GOT3 (cell line): ENCODE results near the gene SUSD2.
"Not testable (repeated sequence)": the region's sequence is repeated elsewhere in the genome, so short reads cannot be mapped to it uniquely, and the experiment has no call there.

Experiments used
- DNase-seq: peaks from one replicate; lab custom pipeline; 2025; ENCODE audit warnings: mixed read lengths; lab: John Stamatoyannopoulos, UW

Gene SUSD2

GRCh38 chr22:24177045-24177444 lies 4.2 kb upstream of the SUSD2 start:
- no peak for DNase-seq

GRCh38 chr22:24177456-24177855 lies 3.8 kb upstream of the SUSD2 start:
- DNase-seq, result no peak

GRCh38 chr22:24178021-24178431 lies 3.3 kb upstream of the SUSD2 start:
- DNase-seq, result no peak

GRCh38 chr22:24178502-24179440 lies 2.5 kb upstream of the SUSD2 start:
- no peak for DNase-seq

- DNase-seq, result no peak
Measured at GRCh38 chr22:24179478-24180210, 1.6 kb upstream of the SUSD2 start.

GRCh38 chr22:24180316-24181087 lies 785 bp upstream of the SUSD2 start:
- DNase-seq, result no peak

DNA sequence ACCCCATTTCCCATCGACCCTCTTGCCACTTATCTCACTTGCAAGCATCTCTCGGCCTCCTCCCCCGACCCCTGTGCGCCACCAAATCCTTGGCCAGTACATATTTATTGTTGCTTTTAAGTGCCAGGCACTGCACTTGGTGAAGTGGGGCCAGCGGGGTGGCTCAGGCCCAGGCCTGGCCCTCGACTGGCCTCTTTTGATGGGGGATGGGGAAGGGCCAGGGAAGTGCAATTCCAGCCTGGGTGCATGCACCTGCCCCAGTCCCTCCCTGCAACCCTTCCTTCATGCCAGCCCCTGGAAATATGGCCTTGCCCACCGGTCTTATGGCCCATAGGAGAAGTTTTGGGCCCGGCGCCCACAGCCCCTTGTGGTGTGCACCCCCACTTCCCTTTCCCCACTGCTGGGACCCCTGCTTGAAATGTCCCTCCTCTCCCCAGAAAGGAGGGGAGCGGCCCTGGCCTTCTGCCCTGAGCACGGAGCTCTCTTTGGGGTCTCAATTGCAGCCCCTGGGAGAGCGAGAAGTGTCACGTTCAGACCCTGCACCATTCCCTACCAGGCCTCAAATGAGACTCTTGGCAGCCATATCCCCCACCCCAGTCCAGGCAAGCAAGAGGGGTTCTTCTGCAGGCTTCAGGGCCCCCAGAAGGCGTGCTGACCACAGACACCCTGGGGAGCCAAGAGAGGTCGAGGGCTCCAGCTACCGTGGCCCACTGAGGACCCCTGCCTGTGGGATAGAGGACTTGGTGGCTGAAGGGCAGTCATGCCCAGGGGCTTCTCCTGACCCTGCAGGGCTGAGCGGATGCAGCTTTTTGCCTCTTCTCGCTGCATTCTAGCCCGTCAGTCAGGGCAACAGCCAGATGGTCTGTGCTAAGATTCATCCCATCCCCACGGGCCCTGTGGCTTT lies 961 bp downstream of the SUSD2 start:
- DNase-seq, result no peak

DNA sequence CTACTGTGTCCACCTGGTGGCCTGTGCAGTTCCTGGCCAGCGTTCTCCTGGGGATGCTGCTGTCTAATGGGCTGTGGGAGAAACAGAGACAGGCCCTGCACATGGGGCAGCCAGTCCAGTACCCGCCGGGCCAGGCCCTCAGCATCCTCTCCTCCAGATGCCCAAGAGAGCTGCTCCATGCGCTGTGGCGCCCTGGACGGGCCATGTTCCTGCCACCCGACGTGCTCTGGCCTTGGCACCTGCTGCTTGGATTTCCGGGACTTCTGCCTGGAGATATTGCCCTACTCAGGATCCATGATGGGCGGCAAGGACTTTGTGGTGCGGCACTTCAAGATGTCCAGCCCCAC lies 1.6 kb downstream of the SUSD2 start:
- not testable (repeated sequence) for DNase-seq

GRCh38 chr22:24183321-24184031 lies 2.2 kb downstream of the SUSD2 start:
- DNase-seq, result no peak

DNA sequence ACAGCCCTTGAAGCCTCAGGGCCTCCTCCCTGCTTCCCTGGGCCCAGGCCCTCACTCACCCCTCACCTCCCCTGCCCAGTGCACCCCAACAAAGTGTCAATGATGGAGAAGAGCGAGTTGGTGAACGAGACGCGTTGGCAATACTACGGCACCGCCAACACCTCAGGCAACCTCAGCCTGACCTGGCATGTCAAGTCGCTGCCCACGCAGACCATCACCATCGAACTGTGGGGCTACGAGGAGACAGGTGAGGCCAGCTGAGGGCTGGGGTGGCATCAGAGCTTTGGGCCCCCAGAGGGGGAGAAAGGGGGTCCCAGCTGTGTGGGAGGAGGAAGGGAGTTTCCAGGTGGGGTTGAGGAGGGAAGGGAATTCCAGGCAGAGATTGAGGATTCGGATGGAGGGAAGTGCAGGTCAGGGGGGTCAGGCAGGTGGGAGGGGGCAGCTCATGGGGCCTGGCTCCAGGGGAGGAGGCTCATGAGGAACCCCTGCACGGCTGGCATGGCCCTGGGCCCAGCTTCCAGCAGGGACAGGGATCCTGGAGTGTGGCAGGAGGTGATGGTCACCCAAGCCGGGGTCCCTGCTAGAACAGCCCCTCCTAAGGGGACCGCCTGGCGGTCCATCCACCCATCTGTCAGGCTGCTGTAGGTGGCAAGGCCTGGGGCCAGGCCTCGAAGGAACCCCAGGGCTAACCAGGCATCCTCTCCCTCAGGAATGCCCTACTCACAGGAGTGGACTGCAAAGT lies 2.9 kb downstream of the SUSD2 start:
- no peak for DNase-seq

- DNase-seq, result no peak
Measured at GRCh38 chr22:24185001-24185500, 3.8 kb downstream of the SUSD2 start.

DNA sequence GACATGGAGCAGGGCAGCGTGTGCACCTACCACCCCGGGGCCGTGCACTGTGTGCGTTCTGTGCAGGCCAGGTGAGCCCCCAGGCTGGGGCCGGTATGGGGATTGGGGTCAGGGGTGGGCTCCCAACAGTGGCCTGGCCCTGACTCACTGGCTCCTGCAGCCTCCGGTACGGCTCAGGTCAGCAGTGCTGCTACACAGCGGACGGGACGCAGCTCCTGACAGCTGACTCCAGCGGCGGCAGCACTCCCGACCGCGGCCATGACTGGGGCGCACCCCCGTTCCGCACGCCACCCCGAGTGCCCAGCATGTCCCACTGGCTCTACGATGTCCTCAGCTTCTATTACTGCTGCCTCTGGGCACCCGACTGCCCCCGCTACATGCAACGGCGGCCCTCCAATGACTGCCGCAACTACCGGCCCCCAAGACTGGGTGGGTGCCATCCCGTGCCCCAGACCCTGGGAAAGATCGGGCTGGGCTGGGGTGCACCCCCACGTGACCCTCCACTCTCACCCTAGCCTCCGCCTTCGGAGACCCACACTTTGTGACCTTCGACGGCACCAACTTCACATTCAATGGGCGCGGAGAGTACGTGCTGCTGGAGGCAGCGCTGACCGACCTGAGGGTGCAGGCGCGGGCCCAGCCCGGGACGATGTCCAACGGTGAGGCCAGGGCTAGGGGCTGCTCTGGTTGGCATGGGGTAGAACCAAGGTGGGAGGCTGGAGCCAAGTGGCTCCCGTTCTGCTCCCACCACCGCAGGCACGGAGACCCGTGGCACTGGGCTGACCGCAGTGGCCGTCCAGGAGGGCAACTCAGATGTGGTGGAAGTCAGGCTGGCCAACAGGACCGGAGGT lies 4.4 kb downstream of the SUSD2 start:
- DNase-seq, result no peak

GRCh38 chr22:24186352-24186740 lies 5.1 kb downstream of the SUSD2 start:
- no peak for DNase-seq

DNA sequence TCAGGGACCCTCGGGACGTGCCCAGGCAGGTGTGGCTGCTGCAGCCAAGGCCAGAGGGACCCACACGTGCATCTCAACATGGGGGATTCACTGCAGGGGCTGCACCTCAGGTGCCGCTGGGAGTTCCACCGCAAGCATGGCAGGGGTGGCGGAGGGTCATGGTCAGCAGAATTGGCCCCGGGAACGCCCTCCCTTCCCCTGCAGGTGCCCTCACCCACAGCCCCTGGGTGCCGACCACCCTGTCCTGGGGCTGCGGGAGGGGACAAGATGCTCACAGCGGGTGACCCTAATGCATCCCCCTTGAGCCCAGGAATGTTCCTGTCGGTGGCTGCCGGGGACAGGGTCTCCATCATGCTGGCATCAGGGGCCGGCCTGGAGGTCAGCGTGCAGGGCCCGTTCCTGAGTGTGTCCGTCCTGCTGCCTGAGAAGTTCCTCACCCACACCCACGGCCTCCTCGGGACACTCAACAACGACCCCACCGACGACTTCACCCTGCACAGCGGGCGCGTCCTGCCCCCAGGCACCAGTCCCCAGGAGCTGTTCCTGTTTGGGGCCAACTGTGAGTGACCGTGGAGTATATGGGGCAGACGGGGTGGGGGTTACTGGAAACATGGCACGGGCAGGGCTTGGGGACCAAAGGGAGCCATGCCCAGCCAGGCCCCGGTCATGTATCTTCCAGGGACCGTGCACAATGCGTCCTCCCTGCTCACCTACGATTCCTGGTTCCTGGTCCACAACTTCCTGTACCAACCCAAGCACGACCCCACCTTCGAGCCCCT lies 5.8 kb downstream of the SUSD2 start:
- no peak for DNase-seq

GRCh38 chr22:24187731-24188644 lies 6.7 kb downstream of the SUSD2 start:
- no peak for DNase-seq

DNA sequence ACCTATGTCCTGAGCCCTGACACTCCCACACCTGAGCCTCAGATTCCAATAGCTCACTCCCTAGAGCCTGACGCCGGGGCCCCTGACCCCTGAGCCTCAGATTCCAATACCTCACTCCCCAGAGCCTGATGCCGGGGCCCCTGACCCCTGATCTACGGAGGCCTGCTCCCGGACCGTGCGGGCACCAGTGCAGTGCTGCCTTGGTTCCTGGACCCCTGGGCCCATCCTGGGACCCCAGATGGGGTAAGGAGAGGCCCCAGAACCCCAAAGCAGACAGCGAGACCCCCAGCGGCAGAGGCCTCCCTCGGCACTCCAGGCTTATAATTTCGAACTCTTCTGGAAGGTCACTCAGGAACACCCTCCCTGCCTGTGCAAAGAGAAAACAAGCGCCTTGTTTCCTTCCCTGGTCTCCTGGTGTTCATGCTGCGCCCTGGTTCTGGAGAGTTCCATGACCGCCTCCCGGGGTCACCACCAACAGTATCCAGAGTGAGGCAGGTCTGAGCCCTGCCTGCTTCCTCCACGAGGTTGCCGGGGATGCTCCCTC lies 7.5 kb downstream of the SUSD2 start:
- DNase-seq, result no peak
